ENCODE measurements around the gene PDE7B. TPM values are rescaled to one million over a fixed set of nuclear protein-coding genes. Genes with fewer than 3 reads are reported as not detected.

The PDE7B gene
- total and polyA plus RNA-seq, 2 of the 13 experiments (the other 11 are each of a cell fraction or from before 2014, with no cell fraction given): not detected

- in situ Hi-C loops (cut with HindIII; ENCODE audit: extremely low pct_ligation_motif_present, low pct_unique_long_range_greater_than_20kb): no loop called here
- no peak overlapping the region for H2AFZ ChIP-seq (ENCODE audit: low read length)
- H3K4me2 ChIP-seq (ENCODE audit: low read depth, low read length): no peak overlapping the region
- H3K9ac ChIP-seq (ENCODE audit: insufficient read depth, low read depth, low read length): no peak overlapping the region
- POLR2A ChIA-PET: no interaction called here
- WGBS (ENCODE audit: low lambda C conversion rate): 22% methylated on average over 2 of the region's 2 CpGs
- H3K36me3 ChIP-seq (replicated peaks in 1 of 2; ENCODE audit: control insufficient read depth in 1 of 2, insufficient read depth in 2 of 2, low read length in 2 of 2): no peaks in the 10 kb centered on the region
- no peaks in the 10 kb centered on the region for H3K27me3 ChIP-seq (ENCODE audit: control insufficient read depth in 1 of 2, insufficient read depth in 2 of 2, low read length in 2 of 2)
- no peak for TF ChIP-seq ZNF891 (CRISPR knock-in tag; IDR thresholded peaks at IDR 0.05)
- no peak for TF ChIP-seq HNRNPLL (IDR thresholded peaks at IDR 0.05; ENCODE audit: low read depth, low read length, poor library complexity, severe bottlenecking)
- TF ChIP-seq SP4 (CRISPR knock-in tag; IDR thresholded peaks at IDR 0.05): no peak
- TF ChIP-seq MTA3 (CRISPR knock-in tag; IDR thresholded peaks at IDR 0.05): no peak
- BruUV-seq (replicated peaks): no TSS peak
- H3K27ac ChIP-seq (ENCODE audit: extremely low read length, insufficient read depth, low read length): no peak overlapping the region
- no peak for FAIRE-seq
- intact Hi-C loops (cut with micrococcal nuclease; ENCODE audit: unreplicated experiment): no loop called here
- DNase-seq (ENCODE audit: low spot score): no peak
- no peaks in the 10 kb centered on the region for H3K4me1 ChIP-seq (ENCODE audit: insufficient read depth, low read length)
- CTCF ChIA-PET (ENCODE audit: low intra/inter-chr PET ratio, low total read pairs): no interaction called here
- no peaks in the 10 kb centered on the region for H3K79me2 ChIP-seq (ENCODE audit: insufficient read depth, low read length)
- no peak for ATAC-seq
- no peaks in the 10 kb centered on the region for H4K20me1 ChIP-seq (ENCODE audit: insufficient read depth, low read length)
- H3K9me3 ChIP-seq (ENCODE audit: low read length): no peaks in the 10 kb centered on the region
- no peak overlapping the region for H3K4me3 ChIP-seq (replicated peaks in 1 of 3; ENCODE audit: insufficient read depth in 1 of 3, low read depth in 2 of 3, low read length in 3 of 3)
Observed at GRCh38 chr6:136212608-136213007, 361.1 kb downstream of the PDE7B start.

- Histone ChIP-seq H2AFZ (ENCODE audit: low read length) (no peak overlapping the region), H3K27me3 (ENCODE audit: control insufficient read depth in 1 of 2, insufficient read depth in 2 of 2, low read length in 2 of 2) (no peaks in the 10 kb centered on the region), H3K4me1 (ENCODE audit: insufficient read depth, low read length) (no peaks in the 10 kb centered on the region), H3K9ac (ENCODE audit: insufficient read depth, low read depth, low read length) (no peak overlapping the region), H3K4me3 (replicated peaks in 1 of 3; ENCODE audit: insufficient read depth in 1 of 3, low read depth in 2 of 3, low read length in 3 of 3) (no peak overlapping the region), H3K27ac (ENCODE audit: extremely low read length, insufficient read depth, low read length) (no peak overlapping the region), H4K20me1 (ENCODE audit: insufficient read depth, low read length) (no peaks in the 10 kb centered on the region), H3K4me2 (ENCODE audit: low read depth, low read length) (no peak overlapping the region), H3K9me3 (ENCODE audit: low read length) (no peaks in the 10 kb centered on the region), H3K36me3 (replicated peaks in 1 of 2; ENCODE audit: control insufficient read depth in 1 of 2, insufficient read depth in 2 of 2, low read length in 2 of 2) (no peaks in the 10 kb centered on the region), H3K79me2 (ENCODE audit: insufficient read depth, low read length) (no peaks in the 10 kb centered on the region)
- 55% methylated on average over 5 of the region's 5 CpGs for WGBS (ENCODE audit: low lambda C conversion rate)
- no peak for TF ChIP-seq TEAD3 (CRISPR knock-in tag; optimal IDR thresholded peaks at IDR 0.05; ENCODE audit: borderline replicate concordance)
- no peak for TF ChIP-seq EED (CRISPR knock-in tag; IDR thresholded peaks at IDR 0.05)
- no peak for TF ChIP-seq SIN3A (IDR thresholded peaks at IDR 0.05; ENCODE audit: borderline replicate concordance, low read depth, low read length)
- TF ChIP-seq ZNF251 (CRISPR knock-in tag; IDR thresholded peaks at IDR 0.05): no peak
- TF ChIP-seq STAT5B (CRISPR knock-in tag; IDR thresholded peaks at IDR 0.05): no peak
- TF ChIP-seq ZNF180 (CRISPR knock-in tag; IDR thresholded peaks at IDR 0.05; ENCODE audit: borderline replicate concordance, low read depth): no peak
- FAIRE-seq (no peak), ATAC-seq (no peak), DNase-seq (ENCODE audit: low spot score) (no peak)
- ChIA-PET POLR2A (no interaction called here), CTCF (ENCODE audit: low intra/inter-chr PET ratio, low total read pairs) (no interaction called here)
- intact Hi-C loops (cut with micrococcal nuclease; ENCODE audit: unreplicated experiment) (no loop called here), in situ Hi-C loops (cut with HindIII; ENCODE audit: extremely low pct_ligation_motif_present, low pct_unique_long_range_greater_than_20kb) (no loop called here)
- no TSS peak for BruUV-seq (replicated peaks)
Observed at GRCh38 chr6:136213012-136213539, 361.6 kb downstream of the PDE7B start.
